HG02763 (cell line): Measurements from ENCODE around the gene KARS1.

Source experiments
- ATAC-seq: cut with Tn5 transposase; IDR thresholded peaks from one replicate; pipeline ENCODE4 v1.9.1; 2021; ENCODE audit warnings: mild to moderate bottlenecking, moderate library complexity; ENCODE audit not compliant: unreplicated experiment

Gene KARS1

DNA sequence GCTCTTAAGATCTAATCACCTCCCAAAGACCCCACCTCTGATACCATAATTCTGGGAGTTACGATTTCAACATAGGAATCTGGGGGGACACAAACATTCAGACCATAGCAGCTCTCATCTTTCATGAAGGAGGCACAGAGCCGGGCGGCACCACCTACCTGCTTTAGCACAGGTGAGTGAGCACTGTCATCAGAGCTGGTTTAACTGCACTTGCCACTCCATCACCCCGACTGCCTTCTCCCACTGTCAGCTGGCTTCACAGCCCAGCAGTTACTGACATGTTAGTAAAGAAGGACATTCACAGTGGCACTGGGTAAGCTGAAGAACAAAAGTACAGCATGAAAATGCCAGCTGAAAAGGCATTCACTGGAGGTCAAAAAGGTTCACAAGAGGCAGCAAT lies 58.7 kb downstream of the KARS1 start:
- no peak for ATAC-seq

- no peak for ATAC-seq
Measured at GRCh38 chr16:75584108-75584507, 63.4 kb downstream of the KARS1 start.

GRCh38 chr16:75579281-75579834 lies 68.1 kb downstream of the KARS1 start:
- no peak for ATAC-seq

DNA sequence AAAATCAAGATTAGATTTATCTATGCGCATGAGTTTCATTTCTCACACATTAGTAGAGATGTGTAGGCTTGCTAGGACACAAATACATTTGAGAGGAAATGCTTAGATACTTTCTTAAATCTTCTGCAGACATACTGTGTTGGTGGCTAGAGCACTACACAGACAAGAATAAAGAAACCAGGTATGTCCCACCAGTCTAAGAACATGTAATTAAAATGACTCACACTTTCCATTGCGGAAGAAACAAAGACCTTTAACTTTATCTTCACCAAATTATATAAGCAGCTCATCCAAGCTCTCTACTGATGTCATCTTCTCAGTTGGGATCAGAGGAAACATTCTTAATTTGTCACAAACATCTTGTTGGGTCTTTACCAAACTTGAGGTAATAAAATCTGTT lies 68.7 kb downstream of the KARS1 start:
- ATAC-seq: no peak

DNA sequence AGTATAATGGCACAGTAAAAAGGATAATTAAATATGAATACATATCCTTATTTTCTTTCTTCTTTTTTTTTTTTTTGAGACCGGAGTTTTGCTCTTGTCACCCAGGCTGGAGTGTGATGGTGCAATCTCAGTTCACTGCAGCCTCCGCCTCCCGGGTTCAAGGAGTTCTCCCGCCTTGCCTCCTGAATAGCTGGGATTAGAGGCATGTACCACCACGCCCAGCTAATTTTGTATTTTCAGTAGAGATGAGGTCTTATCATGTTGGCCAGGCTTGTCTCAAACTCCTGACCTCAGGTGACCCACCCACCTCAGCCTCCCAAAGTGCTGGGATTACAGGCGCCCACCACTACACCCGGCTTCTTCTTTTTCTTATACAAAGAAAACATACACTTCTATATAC lies 69.3 kb downstream of the KARS1 start:
- no peak for ATAC-seq
